ENCODE data around the gene NCOA7.
A peak's percentile ranks its signal among the peaks of the same experiment; 100 is the strongest.
"Not testable (repeated sequence)": the region's sequence is repeated elsewhere in the genome, so short reads cannot be mapped to it uniquely, and the experiment has no call there.

Gene NCOA7

GRCh38 chr6:125842091-125842626 lies 51.4 kb downstream of the NCOA7 start:
- no peak for DNase-seq

DNA sequence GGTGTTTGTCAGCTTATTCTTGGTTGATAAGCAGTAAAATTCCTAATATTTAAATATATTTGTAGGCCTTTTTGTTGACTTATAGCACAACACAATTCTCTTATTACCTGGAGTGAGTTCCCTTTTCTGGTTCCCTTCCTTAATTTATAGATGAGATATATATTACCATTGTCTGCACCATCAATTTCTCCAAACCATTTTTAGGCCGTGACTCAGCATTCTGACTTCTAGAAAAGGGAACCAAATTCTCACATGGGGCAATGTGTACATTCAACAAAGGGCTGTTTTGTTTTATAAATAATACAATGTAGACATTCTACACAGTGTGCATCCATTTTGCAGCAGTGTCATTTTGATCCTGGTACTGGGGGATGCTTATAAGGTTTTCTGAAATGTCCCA lies 52.8 kb downstream of the NCOA7 start:
- no peak for DNase-seq

GRCh38 chr6:125844989-125845388 lies 54.2 kb downstream of the NCOA7 start:
- DNase-seq, result no peak

DNA sequence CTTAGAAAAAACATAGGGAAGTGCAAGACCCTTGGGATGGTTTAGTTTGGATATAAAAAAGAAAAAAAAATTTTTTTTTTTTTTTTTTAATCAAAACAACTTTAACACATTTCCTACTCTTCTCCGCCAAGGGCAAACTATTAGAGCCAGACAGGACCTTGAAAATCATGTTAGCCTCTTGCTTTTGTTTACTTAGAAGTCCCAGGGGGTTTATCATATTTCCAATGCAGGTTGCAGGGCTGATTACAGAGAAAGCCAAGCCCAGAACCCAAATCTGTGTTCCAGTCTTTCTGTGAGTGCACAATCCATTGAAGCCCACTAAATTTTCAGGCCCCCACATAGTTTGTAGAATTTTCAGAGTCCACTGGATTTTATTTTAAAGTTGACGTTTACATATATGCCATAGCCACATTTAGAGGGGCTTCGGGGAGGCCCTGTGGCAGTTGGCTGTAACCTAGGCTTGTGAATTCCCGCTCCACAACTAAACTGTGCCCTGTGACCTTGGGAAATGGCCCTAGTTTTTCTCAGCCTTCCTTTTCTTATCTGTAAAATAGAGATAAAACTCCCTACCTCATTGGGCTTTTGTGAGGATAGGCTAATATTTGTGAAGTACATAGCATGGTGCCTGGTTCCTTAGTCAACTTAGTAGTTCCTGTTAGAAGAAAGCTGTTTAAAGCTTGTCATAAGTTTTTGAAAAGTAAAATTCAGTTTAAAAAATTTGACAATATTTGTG lies 55.7 kb downstream of the NCOA7 start:
- no peak for DNase-seq

- DNase-seq, result not testable (repeated sequence)
Measured at GRCh38 chr6:125848286-125848685, 57.5 kb downstream of the NCOA7 start.

DNA sequence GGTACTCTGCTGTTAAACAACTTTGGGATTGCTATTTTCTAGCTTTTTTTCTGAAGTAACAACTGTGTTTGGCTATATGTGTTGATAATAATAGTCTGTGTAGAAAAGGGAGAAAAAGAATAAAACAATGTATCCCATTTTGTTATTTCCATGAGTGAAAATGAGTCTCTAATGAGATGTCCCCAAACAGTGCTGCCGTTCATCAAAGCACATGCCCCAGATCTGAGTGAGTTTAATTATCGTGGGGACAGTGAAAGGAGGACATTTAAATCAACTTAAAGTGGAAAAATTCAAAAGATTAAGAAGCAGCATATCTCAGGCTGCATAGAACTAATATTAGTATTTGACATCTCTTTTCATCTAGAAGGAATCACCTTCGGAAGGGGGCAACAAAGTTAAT lies 59.6 kb downstream of the NCOA7 start:
- no peak for DNase-seq

- DNase-seq, result no peak
Measured at GRCh38 chr6:125852587-125852986, 61.8 kb downstream of the NCOA7 start.

- no peak for DNase-seq
Measured at GRCh38 chr6:125853168-125853567, 62.4 kb downstream of the NCOA7 start.

DNA sequence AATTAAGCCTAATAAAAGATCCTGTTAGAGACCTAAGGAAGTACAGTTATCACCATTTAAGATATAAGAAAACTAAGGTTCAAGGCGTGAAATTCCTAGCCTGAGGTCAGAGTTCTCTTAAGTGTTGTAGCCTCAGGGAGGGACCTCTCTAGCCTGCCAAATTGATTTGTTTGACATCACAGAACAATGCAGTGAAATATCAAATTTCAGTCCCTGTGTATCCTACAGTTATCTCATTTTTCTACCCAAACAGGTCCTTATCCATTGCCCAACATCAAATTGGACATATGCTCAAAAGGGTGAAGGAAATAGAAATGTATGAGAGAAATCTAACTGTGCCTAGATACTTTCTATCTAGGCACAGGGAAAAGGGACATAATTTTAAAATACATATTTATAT lies 63.0 kb downstream of the NCOA7 start:
- no peak for DNase-seq

- no peak for DNase-seq
Measured at GRCh38 chr6:125854355-125854754, 63.6 kb downstream of the NCOA7 start.

DNA sequence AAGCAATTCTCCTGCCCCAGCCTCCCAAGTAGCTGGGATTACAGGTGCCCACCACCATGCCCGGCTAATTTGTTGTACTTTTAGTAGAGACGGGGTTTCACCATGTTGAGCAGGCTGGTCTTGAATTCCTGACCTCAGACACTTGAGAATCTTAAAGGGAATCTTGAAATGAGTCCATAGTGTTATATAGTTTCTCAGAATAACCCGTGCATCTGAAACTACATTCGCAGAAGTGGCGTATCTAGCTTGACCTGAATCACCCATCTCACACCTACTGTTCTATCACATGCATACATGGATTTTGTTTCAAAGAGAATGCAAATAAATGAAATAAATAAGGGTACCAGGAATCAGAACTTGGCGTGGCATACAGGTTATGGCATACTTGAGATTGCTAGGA lies 65.0 kb downstream of the NCOA7 start:
- no peak for DNase-seq

DNA sequence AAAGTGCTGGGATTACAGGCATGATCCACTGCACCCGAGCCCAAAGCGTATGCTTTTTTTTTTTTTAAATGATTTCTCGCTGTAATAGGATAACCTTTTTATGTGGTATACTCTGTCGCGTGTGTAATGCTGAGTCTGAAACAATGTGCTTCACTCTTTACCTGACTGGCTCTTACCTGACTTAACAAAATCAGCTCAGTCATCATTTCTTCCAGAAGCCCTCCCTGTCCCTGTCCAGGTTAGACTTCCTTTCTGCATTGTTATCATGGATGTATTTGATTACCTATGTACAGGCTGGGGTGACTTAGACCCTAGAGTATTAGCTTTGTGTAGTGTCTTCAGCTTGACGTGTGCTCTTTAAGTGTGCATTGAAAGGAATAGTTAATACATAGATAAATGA lies 67.1 kb downstream of the NCOA7 start:
- DNase-seq, result no peak

DNA sequence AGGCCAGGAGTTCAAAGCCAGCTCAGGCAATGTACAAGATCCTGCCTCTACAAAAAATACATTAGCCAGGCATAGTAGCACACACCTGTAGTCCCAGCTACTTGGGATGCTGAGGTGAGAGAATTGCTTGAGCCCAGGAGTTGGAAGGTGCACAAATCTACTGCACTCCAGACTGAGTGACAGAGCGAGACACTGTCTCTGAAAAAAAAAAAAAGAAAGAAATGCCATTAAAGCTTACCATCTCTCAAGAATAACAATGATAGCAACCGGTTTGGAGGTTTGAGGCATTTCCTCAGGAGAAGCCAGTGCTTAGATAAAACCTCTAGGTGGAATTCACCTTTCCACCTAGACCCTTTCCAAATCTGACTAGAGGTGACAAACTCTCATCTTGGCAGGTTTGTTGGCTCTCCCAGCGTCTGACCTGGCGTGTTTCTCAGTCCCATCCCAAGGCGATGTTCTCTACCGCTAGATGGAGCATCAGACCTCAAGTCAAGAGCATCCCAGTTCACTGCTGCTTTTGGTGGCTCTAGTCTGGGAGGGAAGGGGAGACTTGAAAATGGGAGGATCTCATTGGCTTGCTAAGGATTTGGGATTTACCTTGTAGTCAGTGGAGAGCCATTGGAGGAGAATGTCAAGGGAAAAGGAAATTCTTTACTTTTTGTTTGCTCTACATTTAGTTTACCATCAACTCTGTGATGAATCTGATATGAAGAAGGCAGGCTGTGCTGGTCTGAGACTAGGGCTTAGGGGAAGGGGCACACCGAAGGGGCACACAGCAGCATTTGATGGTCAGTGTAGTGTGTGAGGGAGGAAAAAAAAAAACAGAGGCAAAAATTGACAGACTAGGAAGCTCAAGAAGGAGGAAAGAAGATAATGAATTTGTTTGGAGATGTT lies 67.9 kb downstream of the NCOA7 start:
- peak; percentile 12 to 14 for DNase-seq

DNA sequence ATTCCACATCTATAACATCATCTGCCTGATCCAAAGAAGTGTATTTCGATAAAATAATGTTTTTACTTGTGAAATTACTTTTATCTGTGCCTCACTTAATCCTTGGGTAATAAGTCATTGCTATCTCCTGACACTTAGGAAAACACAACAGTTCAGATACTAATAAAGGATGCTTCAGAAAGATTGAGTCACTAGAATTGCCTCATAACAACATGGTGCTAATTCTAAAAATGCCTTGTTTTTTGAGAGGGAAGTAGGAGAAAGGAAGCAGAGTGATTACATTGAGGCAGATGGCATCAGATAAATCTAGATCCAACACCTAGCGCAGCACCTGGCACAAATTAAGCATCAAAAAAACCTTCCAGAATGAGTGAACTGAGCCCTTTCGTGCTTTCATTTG lies 69.0 kb downstream of the NCOA7 start:
- DNase-seq, result no peak

DNA sequence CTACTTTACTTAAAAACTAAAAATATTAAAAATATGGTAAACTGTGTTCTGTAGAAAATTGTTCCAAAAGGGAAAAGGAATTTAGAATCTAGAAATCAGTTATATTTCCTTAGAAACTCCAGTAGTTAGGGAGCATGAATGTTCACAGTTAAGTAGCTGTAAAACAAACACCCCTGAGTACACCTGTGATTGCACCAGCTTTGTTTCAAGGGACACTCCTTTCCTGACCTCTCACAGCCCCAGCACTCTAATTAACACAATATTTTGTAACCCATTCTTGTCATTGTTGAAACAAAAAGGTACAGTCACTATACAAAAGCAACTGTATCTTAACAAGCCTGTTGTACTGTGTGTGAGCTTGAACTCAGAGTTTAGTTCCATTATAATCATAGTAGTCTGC lies 72.3 kb downstream of the NCOA7 start:
- DNase-seq, result no peak

DNA sequence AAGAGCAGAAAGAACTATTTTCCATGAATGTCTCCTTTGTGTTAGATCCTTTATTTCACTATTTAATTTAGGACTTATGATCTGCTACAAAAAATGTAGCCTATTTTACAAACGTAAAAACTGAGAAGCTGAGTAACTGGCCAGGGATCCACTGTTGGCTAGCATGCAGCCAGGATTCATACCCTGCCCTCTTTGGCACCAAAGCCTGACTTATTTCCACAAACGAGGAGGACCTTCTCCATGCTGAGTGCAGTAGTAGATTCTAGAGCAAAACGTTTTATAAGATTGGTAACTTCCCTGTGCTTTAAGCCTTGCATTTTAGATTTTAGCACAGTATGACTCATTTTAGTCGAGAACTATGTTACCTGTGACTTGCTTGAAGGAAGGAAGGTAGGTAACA lies 74.3 kb downstream of the NCOA7 start:
- no peak for DNase-seq

DNA sequence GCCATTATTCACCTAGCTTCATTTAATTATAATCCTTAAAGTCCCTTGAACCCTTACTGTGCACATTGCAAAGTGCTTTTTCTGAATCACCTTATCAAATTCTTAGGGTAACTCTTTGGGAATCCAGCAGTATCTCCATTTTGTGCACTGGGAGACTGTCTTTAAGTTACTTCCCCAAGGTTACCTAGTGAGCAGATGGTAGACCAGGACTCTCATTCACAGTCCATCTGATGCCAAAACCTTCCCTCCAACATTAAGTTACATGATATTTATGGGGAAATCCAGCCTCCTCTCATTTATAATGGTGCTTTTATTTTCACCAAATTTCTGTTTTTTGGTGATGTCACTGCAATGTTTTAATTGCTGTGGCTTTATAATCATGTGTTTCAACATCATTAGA lies 75.7 kb downstream of the NCOA7 start:
- DNase-seq, result no peak

DNA sequence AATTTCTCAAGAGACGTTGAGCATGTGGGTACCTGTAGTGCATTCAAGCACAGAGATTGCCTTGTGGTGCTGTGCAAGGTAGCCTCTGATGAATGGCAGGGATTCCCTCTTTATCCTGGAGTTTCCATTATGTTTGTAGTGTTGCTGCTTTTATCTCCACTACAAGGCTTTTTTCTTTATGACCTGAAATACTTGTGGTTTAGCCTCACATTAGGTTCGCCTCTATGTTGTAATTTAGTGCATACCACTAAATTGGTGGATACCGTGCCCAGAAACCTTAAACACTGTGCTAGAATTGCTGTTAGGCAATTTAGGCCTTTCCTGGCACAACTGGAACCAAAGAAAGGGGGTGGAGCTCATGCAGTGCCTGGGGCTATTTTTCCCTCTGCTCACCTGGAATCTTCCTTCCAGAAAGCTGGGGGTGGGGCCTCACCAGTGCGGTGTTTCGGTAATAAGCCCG lies 76.8 kb downstream of the NCOA7 start:
- DNase-seq, result no peak

- DNase-seq, result no peak
Measured at GRCh38 chr6:125868252-125868651, 77.5 kb downstream of the NCOA7 start.

DNA sequence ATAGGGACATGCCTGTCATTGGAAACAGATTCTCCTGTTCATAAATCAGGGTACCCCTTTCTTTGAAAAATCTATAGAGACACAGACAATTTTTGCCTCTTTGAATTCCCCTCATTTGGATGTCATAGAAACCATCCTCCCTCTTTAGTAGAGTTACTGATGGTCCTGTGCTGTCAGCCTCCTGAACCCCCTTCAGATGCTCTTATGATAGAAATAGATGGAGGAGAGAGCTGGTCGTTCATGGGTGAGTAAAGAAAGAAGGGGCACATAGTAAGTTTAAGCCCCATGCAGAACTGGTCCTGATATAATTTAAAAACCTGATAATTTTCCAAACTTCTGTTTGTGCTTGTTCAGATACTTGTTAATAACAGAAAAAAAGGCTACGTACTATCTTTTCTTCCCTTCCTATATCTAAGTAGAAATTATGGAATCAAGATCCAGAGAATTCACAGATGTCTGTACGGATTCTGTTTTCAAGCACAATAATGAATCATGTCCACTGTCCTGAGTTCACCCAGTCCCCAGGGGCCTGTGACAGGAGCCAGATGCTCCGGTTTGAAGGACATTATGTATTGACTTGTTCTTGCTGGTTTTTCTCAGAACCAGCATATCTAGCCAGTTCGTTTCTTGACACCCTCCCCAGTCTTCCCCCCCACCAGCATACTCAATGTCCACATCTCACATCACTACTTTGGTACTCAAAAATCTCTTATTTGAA lies 78.1 kb downstream of the NCOA7 start:
- DNase-seq, result no peak

DNA sequence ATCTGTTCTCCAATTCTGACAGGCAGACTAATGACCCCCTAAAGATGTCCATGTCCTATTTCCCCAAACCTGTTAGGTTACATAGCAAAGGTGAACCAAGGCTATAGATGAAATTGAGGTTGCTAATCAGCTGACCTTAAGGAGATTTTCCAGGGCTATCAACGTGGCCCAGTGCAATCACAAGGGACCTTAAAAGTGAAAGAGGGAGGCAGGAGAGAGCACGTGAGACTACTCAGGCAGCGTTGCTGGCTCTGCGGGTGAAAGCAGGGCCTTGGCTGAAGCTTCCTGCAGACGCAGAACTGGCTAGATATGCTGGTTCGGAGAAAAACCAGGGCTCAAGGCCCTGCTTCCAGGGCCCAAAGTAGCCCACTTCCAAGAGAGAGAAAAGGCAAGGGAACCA lies 78.7 kb downstream of the NCOA7 start:
- no peak for DNase-seq

DNA sequence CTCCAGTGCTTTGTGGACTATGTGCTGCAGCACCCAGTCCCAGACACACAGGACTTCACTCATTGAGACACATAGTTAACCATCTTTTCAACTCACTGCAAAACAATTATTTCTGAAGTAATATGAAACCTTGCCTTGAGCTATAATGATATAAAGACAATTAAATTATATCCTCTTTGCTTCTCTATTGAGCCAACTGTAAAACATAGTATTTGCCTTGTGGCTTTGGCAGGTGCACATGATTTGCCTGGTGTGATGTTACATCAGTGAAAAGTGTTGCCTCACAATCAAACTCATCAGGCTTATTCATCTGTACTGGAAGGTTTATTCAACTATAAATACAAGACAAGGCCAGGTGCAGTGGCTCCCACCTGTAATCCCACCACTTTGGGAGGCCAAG lies 80.6 kb downstream of the NCOA7 start:
- DNase-seq, result no peak

- no peak for DNase-seq
Measured at GRCh38 chr6:125872259-125872921, 81.6 kb downstream of the NCOA7 start.

Measured in activated CD4-positive, alpha-beta T cell treated with anti-CD3 and anti-CD28 coated beads for 4 hours (primary cell).